Coronary artery (tissue), 2 donors: ENCODE results near the gene METRN.
A peak's percentile ranks its signal among the peaks of the same experiment; 100 is the strongest.

Experiments used
- DNase-seq: peaks from one replicate; pipeline ENCODE4 v3.0.0-alpha.2; 2017; ENCODE audit warnings: low spot score
- H3K27ac ChIP-seq, 2 donors: fragments of 200-600 bp; sonication (generic); one replicate each; pipeline ENCODE4 v1.5.1; 2016 to 2019
- H3K4me3 ChIP-seq: fragments of 200-600 bp; sonication (generic); 2 replicates; pipeline ENCODE4 v1.5.1; 2016; ENCODE audit warnings: mild to moderate bottlenecking, moderate library complexity
- TF ChIP-seq, protein P1 (sequence below): fragments of 200-600 bp; sonication (generic); IDR thresholded peaks from one replicate; pipeline ENCODE4 v1.5.1; 2019; ENCODE audit warnings: antibody characterized with exemption

METRN gene

DNA sequence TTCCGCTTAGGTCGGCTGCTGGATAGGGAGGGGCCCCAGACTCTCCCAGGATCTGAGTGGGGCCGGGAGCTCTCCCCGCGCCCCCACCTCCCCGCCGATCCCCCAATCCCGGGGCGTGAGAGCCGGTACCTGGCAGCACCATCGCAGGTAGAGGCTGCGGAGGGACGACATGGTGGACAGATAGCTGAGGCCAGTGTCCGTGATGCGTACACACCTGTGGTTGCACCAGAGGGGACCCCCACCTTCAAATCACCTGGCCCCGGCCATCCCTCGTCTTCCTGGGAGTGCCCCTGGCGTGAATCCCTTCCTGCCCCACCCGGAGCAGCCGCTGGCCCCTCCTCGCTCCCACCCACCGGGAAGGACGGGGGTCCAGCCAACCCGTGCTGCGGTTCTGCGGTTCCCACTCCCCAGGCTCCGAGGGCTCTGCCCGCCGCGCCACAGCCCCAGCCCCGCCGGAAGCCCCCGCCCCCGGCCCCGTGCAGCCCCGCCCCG lies 20.0 kb upstream of the METRN start:
- DNase-seq = no peak
- TF ChIP-seq, protein P1, sequence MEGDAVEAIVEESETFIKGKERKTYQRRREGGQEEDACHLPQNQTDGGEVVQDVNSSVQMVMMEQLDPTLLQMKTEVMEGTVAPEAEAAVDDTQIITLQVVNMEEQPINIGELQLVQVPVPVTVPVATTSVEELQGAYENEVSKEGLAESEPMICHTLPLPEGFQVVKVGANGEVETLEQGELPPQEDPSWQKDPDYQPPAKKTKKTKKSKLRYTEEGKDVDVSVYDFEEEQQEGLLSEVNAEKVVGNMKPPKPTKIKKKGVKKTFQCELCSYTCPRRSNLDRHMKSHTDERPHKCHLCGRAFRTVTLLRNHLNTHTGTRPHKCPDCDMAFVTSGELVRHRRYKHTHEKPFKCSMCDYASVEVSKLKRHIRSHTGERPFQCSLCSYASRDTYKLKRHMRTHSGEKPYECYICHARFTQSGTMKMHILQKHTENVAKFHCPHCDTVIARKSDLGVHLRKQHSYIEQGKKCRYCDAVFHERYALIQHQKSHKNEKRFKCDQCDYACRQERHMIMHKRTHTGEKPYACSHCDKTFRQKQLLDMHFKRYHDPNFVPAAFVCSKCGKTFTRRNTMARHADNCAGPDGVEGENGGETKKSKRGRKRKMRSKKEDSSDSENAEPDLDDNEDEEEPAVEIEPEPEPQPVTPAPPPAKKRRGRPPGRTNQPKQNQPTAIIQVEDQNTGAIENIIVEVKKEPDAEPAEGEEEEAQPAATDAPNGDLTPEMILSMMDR = no peak
- peak overlapping the region; percentile 52 for H3K4me3 ChIP-seq
- H3K27ac ChIP-seq = no peak overlapping the region

DNA sequence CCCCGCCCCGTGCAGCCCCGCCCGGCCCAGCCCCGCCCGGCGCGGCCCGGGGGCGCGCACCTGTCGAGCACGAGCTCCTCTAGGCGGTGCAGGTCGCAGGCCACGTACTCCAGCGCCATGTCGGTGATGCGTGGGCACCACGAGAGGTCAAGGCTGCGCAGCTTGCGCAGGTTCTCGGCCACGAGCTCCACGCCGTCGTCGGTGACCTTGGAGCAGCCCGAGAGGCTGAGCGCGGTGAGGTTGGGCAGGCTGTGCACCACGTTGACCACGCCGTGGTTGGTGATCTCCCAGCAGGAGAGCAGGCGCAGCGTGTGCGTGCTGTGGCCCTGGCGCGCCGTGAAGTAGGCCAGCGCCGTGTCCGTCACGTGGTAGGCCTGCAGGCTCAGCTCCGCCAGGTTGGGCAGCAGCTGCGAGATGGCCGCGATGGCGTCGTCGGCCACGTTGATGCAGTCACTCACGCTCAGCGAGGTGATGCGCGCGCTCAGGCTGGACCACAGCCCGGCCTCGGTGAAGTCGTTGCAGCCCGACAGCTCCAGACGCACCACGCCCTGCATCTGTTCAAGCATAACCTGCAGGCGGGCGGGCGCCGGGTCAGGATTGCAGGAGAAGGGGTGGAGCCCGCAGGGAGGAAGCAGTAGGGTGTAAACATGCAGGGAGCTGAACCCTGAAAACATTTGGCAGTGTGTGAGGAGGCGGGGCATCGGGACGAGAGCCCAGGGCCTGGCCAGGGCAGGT lies 19.4 kb upstream of the METRN start:
- Histone ChIP-seq H3K27ac (no peak overlapping the region), H3K4me3 (peak overlapping the region; percentile 52)
- no peak for DNase-seq
- TF ChIP-seq, protein P1 = no peak

DNA sequence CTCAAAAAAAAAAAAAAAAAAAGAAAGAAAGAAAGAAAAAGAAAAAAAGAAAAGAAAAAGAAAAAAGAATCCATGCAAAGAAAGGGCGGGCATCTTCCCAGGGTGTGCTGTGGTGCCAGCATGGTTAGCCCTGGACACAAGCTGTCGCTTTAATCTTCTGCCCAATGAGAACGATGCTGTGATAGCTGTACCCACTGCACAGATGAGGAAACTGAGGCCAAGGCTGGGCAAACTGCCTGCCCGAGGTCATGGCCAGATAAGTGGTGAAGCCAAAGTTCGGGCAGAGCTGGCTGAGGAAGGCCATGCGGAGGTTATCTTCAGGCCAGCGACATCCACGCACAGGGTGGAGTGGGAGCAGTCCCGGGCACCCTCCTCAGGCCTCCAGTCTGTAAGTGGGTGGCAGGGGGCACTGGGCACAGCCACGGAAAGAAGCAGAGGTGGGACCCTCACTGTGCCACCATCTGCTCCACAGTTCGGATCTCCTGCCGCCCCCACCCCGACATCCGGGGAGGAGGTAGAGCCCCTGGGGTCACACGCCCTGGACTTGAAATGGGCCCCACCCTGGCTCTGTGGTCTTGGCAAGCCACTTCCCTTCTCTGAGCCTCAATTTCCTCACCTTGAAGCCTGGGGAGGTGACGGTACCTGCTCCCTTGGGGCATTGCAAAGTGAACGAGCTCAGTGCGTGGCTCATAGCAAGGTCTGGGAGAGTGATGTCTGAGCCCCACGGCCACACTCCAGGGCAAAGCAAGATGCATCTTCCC lies 15.8 kb upstream of the METRN start:
- no peak overlapping the region for H3K4me3 ChIP-seq
- no peak for DNase-seq
- no peak overlapping the region for H3K27ac ChIP-seq
- TF ChIP-seq, protein P1 = no peak

DNA sequence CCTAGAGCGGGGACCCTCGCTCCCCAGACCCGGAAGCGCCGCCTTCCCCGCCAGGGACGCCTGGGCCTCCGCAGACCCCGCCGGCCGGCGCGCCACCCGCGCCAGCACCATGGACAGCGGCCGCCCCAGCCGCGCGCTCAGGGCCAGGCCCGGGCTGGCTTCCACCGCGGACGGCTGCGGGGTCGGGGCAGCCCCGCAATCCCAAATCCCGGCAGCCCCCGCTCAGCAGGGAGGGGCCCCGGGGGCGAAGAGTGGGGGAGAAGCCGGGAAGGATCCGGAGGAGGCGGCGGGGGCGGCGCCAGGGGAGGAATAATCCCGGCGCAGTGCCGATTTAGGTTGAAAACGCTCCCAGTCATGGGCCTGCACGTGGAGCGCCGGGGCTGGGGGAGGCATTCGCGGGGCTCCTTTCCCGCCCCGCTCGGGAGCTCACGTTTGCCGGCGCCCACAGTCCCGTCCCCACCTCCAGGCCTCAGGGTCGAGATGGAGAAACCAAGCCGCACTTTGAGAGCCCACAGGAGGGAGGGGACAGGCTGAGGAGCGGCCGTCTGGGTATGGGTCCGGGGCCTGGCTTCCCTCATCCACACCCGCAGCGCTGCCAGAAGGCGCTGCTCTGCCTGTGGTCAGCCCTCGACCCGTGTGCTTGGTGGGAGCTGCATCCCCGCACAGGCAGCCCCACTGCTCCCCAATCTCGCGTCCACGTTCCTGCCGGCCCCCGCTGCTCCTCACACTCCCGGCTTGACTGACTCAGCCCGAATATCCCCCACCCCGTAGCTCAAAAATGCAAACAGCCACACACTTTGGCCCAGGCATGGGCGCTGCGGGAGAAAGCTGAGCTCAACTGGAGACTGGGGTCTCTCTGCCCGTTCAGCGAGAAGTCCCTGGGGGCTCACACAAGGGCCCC lies 14.0 kb upstream of the METRN start:
- no peak overlapping the region for H3K27ac ChIP-seq
- TF ChIP-seq, protein P1 = no peak
- H3K4me3 ChIP-seq = peak overlapping the region; percentile 36
- DNase-seq = no peak

DNA sequence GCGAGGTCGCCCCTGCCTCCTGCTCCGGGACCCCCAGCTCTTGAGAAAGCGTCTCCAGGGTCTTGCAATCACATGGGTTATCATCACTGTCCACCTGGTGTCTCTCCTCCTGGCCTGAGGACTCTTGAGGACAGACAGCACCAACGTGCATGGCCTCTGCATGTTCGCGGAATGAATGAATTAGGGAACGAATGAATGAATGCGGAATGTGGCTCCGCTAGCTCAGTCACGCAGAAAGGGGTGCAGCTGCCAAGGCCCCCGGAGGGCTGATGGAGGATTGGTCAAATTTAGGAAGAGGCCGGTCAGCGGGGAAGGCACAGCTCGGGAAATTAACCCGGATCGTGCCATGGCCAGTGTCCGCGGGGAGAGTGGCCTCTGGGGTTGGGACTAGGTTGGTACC lies 12.6 kb upstream of the METRN start:
- no peak overlapping the region for H3K27ac ChIP-seq
- DNase-seq = no peak
- TF ChIP-seq, protein P1 = no peak
- no peak overlapping the region for H3K4me3 ChIP-seq

DNA sequence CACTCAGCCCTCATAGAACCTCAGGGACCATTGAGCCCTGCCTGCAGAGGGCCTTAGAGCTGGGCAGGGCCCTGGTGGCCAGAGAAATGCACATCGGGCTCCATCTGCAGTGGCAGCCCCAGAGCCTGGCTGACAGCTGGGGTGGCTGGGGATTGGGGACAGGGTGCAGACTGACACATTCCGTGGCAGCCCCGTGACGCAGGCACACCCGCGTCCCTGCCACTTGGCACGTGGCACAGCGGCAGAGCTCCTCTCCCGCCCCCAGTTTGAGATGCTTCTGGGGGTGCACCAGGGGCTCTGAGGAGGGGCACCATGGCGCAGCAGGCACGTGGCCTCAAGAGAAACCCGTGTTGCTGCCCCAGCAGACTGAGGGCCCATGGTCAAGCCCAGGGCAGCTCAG lies 11.5 kb upstream of the METRN start:
- H3K4me3 ChIP-seq = no peak overlapping the region
- TF ChIP-seq, protein P1 = no peak

More for the DNA sequence above, 11.5 kb upstream of the METRN start:
- H3K27ac ChIP-seq = no peak overlapping the region
- no peak for DNase-seq
